ENCODE measurements around the gene ELP4.

ELP4 gene

DNA sequence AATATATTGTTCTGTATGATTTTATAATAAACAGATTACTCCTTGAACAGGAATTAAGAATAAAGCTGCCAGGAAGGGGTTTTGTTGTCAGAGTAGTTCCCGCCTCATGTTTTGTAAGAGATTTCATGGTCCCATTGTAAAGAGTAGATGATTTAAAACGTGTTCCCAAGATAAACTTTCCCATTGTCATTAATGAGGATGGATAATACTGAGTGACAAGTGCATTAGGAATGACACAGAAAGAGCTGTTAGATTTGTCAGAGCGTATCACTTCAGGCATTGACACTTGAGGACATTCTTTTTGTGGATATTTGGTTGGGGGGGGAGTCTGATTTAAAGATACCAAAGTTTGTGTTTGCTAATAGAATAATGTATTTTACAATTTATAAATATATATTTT lies 154.6 kb downstream of the ELP4 start (continued):
- TF ChIP-seq, protein P1, sequence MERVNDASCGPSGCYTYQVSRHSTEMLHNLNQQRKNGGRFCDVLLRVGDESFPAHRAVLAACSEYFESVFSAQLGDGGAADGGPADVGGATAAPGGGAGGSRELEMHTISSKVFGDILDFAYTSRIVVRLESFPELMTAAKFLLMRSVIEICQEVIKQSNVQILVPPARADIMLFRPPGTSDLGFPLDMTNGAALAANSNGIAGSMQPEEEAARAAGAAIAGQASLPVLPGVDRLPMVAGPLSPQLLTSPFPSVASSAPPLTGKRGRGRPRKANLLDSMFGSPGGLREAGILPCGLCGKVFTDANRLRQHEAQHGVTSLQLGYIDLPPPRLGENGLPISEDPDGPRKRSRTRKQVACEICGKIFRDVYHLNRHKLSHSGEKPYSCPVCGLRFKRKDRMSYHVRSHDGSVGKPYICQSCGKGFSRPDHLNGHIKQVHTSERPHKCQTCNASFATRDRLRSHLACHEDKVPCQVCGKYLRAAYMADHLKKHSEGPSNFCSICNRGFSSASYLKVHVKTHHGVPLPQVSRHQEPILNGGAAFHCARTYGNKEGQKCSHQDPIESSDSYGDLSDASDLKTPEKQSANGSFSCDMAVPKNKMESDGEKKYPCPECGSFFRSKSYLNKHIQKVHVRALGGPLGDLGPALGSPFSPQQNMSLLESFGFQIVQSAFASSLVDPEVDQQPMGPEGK (tag by site-specific recombination; IDR thresholded peaks at IDR 0.05), result no peak
- TF ChIP-seq ZNF544 (tag by site-specific recombination; IDR thresholded peaks at IDR 0.05), result no peak
- no peak for TF ChIP-seq ZNF830 (tag by site-specific recombination; IDR thresholded peaks at IDR 0.05; ENCODE audit: low read depth)
- TF ChIP-seq ZNF530 (tag by site-specific recombination; IDR thresholded peaks at IDR 0.05; ENCODE audit: low read depth), result no peak
- TF ChIP-seq ZNF416 (tag by site-specific recombination; IDR thresholded peaks at IDR 0.05), result no peak
- no peak for TF ChIP-seq SCRT1 (tag by site-specific recombination; IDR thresholded peaks at IDR 0.05; ENCODE audit: borderline replicate concordance)
- TF ChIP-seq SP7 (tag by site-specific recombination; IDR thresholded peaks at IDR 0.05), result no peak

DNA sequence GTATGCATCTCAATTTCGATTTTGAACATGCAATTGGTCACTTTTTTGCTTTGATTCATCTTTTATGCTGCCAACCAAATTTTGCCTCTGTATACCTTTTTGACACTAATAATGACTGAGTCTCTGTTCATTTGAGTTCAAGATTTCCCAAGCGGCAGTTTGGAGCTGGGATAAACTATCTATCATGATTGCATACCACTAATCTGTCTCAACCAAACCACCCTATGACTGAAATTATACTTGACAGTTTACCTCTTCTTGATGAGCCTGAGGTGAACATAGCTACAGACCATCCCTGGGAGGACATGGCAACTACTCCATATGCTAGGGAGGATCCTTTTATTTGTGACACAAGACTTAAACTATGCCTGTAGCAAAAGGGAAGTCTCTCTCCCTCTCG lies 155.4 kb downstream of the ELP4 start:
- Histone ChIP-seq H3K27ac (ENCODE audit: extremely low read depth, low read depth, low read length) (no peak overlapping the region), H3K4me3 (ENCODE audit: low read depth, low read length) (no peak overlapping the region), H3K36me3 (ENCODE audit: control insufficient read depth in 2 of 2, insufficient read depth in 1 of 2, low read length in 2 of 2) (no peaks in the 10 kb centered on the region), H3K9me3 (ENCODE audit: control insufficient read depth, insufficient read depth, low read depth, low read length) (no peaks in the 10 kb centered on the region), H3K4me1 (ENCODE audit: control insufficient read depth, insufficient read depth, low read length) (no peaks in the 10 kb centered on the region)
- ChIA-PET CTCF (no interaction called here), POLR2A (interaction anchor here (0.7 kb wide), 1 partner anchor 11 kb away, joined by 11 read pairs; no protein-coding TSS in a partner anchor)
- TF ChIP-seq, protein P2, sequence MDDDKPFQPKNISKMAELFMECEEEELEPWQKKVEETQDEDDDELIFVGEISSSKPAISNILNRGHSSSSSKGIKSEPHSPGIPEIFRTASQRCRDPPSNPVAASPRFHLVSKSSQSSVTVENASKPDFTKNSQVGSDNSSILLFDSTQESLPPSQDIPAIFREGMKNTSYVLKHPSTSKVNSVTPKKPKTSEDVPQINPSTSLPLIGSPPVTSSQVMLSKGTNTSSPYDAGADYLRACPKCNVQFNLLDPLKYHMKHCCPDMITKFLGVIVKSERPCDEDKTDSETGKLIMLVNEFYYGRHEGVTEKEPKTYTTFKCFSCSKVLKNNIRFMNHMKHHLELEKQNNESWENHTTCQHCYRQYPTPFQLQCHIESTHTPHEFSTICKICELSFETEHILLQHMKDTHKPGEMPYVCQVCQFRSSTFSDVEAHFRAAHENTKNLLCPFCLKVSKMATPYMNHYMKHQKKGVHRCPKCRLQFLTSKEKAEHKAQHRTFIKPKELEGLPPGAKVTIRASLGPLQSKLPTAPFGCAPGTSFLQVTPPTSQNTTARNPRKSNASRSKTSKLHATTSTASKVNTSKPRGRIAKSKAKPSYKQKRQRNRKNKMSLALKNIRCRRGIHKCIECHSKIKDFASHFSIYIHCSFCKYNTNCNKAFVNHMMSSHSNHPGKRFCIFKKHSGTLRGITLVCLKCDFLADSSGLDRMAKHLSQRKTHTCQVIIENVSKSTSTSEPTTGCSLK (tag by site-specific recombination; IDR thresholded peaks at IDR 0.05), result no peak
- TF ChIP-seq, protein P3, sequence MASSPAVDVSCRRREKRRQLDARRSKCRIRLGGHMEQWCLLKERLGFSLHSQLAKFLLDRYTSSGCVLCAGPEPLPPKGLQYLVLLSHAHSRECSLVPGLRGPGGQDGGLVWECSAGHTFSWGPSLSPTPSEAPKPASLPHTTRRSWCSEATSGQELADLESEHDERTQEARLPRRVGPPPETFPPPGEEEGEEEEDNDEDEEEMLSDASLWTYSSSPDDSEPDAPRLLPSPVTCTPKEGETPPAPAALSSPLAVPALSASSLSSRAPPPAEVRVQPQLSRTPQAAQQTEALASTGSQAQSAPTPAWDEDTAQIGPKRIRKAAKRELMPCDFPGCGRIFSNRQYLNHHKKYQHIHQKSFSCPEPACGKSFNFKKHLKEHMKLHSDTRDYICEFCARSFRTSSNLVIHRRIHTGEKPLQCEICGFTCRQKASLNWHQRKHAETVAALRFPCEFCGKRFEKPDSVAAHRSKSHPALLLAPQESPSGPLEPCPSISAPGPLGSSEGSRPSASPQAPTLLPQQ (tag by site-specific recombination; IDR thresholded peaks at IDR 0.05), result no peak
- TF ChIP-seq ZNF747 (tag by site-specific recombination; IDR thresholded peaks at IDR 0.05), result no peak

DNA sequence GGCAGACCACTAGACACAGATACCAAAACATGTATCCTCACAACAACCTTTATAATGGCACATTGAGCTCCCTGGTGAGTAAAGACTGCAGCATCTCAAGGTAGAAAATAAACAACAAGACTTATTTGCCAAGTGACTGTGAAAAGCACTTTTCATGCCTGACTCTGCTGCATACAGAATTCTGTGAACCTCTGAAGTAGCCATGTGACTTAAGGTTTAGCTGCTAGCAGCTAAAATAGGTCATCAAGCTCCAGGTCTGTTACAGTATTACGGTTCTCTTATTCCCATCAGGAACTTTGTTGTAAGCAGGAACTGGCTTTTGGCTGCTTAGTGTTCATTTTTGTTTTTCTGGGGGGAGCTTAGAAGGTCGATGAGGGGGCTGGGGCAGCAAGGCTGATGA lies 162.1 kb downstream of the ELP4 start:
- Histone ChIP-seq H3K9me3 (ENCODE audit: control insufficient read depth, insufficient read depth, low read depth, low read length) (no peaks in the 10 kb centered on the region), H3K36me3 (ENCODE audit: control insufficient read depth in 2 of 2, insufficient read depth in 1 of 2, low read length in 2 of 2) (no peaks in the 10 kb centered on the region), H3K4me1 (ENCODE audit: control insufficient read depth, insufficient read depth, low read length) (no peaks in the 10 kb centered on the region), H3K4me3 (ENCODE audit: low read depth, low read length) (no peak overlapping the region), H3K27ac (ENCODE audit: extremely low read depth, low read depth, low read length) (no peak overlapping the region)
- ChIA-PET POLR2A (interaction anchor here (0.7 kb wide), 1 partner anchor 45 kb away, joined by 7 read pairs; no protein-coding TSS in a partner anchor), CTCF (interaction anchor here (0.5 to 1.2 kb wide), 4 partner anchors 30 to 1176 kb away, joined by 3 read pairs; no protein-coding TSS in a partner anchor)
- TF ChIP-seq KLF10 (tag by site-specific recombination; IDR thresholded peaks at IDR 0.05) (no peak), ZNF311 (tag by site-specific recombination; IDR thresholded peaks at IDR 0.05; ENCODE audit: borderline replicate concordance) (no peak), ZNF426 (tag by site-specific recombination; IDR thresholded peaks at IDR 0.05) (no peak), ZNF138 (tag by site-specific recombination; IDR thresholded peaks at IDR 0.05; ENCODE audit: borderline replicate concordance) (no peak), ZNF184 (tag by site-specific recombination; IDR thresholded peaks at IDR 0.05) (no peak), ZBTB48 (tag by site-specific recombination; IDR thresholded peaks at IDR 0.05) (no peak), OVOL3 (tag by site-specific recombination; IDR thresholded peaks at IDR 0.05) (no peak), YY2 (tag by site-specific recombination; IDR thresholded peaks at IDR 0.05) (no peak), SCRT2 (tag by site-specific recombination; IDR thresholded peaks at IDR 0.05) (no peak), ZFHX2 (tag by site-specific recombination; conservative IDR thresholded peaks at IDR 0.05) (no peak)
- TF ChIP-seq, protein P4, sequence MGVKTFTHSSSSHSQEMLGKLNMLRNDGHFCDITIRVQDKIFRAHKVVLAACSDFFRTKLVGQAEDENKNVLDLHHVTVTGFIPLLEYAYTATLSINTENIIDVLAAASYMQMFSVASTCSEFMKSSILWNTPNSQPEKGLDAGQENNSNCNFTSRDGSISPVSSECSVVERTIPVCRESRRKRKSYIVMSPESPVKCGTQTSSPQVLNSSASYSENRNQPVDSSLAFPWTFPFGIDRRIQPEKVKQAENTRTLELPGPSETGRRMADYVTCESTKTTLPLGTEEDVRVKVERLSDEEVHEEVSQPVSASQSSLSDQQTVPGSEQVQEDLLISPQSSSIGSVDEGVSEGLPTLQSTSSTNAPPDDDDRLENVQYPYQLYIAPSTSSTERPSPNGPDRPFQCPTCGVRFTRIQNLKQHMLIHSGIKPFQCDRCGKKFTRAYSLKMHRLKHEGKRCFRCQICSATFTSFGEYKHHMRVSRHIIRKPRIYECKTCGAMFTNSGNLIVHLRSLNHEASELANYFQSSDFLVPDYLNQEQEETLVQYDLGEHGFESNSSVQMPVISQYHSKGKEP (tag by site-specific recombination; IDR thresholded peaks at IDR 0.05), result no peak
- TF ChIP-seq, protein P5, sequence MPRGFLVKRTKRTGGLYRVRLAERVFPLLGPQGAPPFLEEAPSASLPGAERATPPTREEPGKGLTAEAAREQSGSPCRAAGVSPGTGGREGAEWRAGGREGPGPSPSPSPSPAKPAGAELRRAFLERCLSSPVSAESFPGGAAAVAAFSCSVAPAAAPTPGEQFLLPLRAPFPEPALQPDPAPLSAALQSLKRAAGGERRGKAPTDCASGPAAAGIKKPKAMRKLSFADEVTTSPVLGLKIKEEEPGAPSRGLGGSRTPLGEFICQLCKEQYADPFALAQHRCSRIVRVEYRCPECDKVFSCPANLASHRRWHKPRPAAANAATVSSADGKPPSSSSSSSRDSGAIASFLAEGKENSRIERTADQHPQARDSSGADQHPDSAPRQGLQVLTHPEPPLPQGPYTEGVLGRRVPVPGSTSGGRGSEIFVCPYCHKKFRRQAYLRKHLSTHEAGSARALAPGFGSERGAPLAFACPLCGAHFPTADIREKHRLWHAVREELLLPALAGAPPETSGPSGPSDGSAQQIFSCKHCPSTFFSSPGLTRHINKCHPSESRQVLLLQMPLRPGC (tag by site-specific recombination; IDR thresholded peaks at IDR 0.05), result no peak
- TF ChIP-seq, protein P6, sequence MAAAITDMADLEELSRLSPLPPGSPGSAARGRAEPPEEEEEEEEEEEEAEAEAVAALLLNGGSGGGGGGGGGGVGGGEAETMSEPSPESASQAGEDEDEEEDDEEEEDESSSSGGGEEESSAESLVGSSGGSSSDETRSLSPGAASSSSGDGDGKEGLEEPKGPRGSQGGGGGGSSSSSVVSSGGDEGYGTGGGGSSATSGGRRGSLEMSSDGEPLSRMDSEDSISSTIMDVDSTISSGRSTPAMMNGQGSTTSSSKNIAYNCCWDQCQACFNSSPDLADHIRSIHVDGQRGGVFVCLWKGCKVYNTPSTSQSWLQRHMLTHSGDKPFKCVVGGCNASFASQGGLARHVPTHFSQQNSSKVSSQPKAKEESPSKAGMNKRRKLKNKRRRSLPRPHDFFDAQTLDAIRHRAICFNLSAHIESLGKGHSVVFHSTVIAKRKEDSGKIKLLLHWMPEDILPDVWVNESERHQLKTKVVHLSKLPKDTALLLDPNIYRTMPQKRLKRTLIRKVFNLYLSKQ (tag by site-specific recombination; IDR thresholded peaks at IDR 0.05; ENCODE audit: borderline replicate concordance), result no peak

Data from HEK293 (cell line).